ENCODE data around the gene XPOT.

Gene XPOT

GRCh38 chr12:64459394-64459891 is 55.3 kb downstream of the XPOT start:
- Histone ChIP-seq H3K4me1 (ENCODE audit: control insufficient read depth in 5 of 5, insufficient read depth in 5 of 5, low read length in 5 of 5) (peaks cover 8 to 32% (median 23%) of the 10 kb centered on the region in 5 donors), H3K27me3 (ENCODE audit: control insufficient read depth in 5 of 5, insufficient read depth in 4 of 5, low read length in 5 of 5) (no peaks in the 10 kb centered on the region), H3K36me3 (ENCODE audit: control insufficient read depth in 5 of 5, insufficient read depth in 5 of 5, low read length in 5 of 5) (peaks cover 2 to 21% (median 4%) of the 10 kb centered on the region in 5 donors), H3K4me3 (ENCODE audit: low read depth in 1 of 5, low read length in 5 of 5) (peak overlapping the region; percentile 30 to 68 (median 54)), H3K9ac (ENCODE audit: low read length in 5 of 5) (peak overlapping the region; percentile 44 to 66 (median 60)), H3K9me3 (ENCODE audit: control insufficient read depth in 5 of 5, low read length in 5 of 5) (no peaks in the 10 kb centered on the region), H3K27ac (ENCODE audit: low read depth, low read length) (peak overlapping the region; percentile 84)

GRCh38 chr12:64461634-64462414 is 57.6 kb downstream of the XPOT start:
- Histone ChIP-seq H3K4me1 (ENCODE audit: control insufficient read depth in 5 of 5, insufficient read depth in 5 of 5, low read length in 5 of 5) (peaks cover 8 to 30% (median 22%) of the 10 kb centered on the region in 5 donors), H3K9ac (ENCODE audit: low read length in 5 of 5) (peak overlapping the region in 2 of 5 donors; percentile 42 to 44), H3K4me3 (ENCODE audit: low read depth in 1 of 5, low read length in 5 of 5) (no peak overlapping the region), H3K36me3 (ENCODE audit: control insufficient read depth in 5 of 5, insufficient read depth in 5 of 5, low read length in 5 of 5) (peaks cover 12 to 30% (median 14%) of the 10 kb centered on the region in 5 donors), H3K27ac (ENCODE audit: low read depth, low read length) (peak overlapping the region; percentile 91), H3K9me3 (ENCODE audit: control insufficient read depth in 5 of 5, low read length in 5 of 5) (no peaks in the 10 kb centered on the region), H3K27me3 (ENCODE audit: control insufficient read depth in 5 of 5, insufficient read depth in 4 of 5, low read length in 5 of 5) (no peaks in the 10 kb centered on the region)

GRCh38 chr12:64466178-64466577 is 62.0 kb downstream of the XPOT start:
- Histone ChIP-seq H3K4me3 (ENCODE audit: low read depth in 1 of 5, low read length in 5 of 5) (no peak overlapping the region), H3K9me3 (ENCODE audit: control insufficient read depth in 5 of 5, low read length in 5 of 5) (no peaks in the 10 kb centered on the region), H3K4me1 (ENCODE audit: control insufficient read depth in 5 of 5, insufficient read depth in 5 of 5, low read length in 5 of 5) (peaks cover 3 to 14% (median 11%) of the 10 kb centered on the region in 5 donors), H3K27ac (ENCODE audit: low read depth, low read length) (no peak overlapping the region), H3K36me3 (ENCODE audit: control insufficient read depth in 5 of 5, insufficient read depth in 5 of 5, low read length in 5 of 5) (peaks cover 19 to 52% (median 29%) of the 10 kb centered on the region in 5 donors), H3K27me3 (ENCODE audit: control insufficient read depth in 5 of 5, insufficient read depth in 4 of 5, low read length in 5 of 5) (no peaks in the 10 kb centered on the region), H3K9ac (ENCODE audit: low read length in 5 of 5) (no peak overlapping the region)

- H3K27me3 ChIP-seq (ENCODE audit: control insufficient read depth in 5 of 5, insufficient read depth in 4 of 5, low read length in 5 of 5) = no peaks in the 10 kb centered on the region
- peaks cover 0 to 12% (median 6%) of the 10 kb centered on the region in 5 donors for H3K4me1 ChIP-seq (ENCODE audit: control insufficient read depth in 5 of 5, insufficient read depth in 5 of 5, low read length in 5 of 5)
- peak overlapping the region in 1 of 5 donors; percentile 8 for H3K9ac ChIP-seq (ENCODE audit: low read length in 5 of 5)
- H3K36me3 ChIP-seq (ENCODE audit: control insufficient read depth in 5 of 5, insufficient read depth in 5 of 5, low read length in 5 of 5) = peaks cover 23 to 61% (median 35%) of the 10 kb centered on the region in 5 donors
- no peak overlapping the region for H3K4me3 ChIP-seq (ENCODE audit: low read depth in 1 of 5, low read length in 5 of 5)
- no peak overlapping the region for H3K27ac ChIP-seq (ENCODE audit: low read depth, low read length)
- no peaks in the 10 kb centered on the region for H3K9me3 ChIP-seq (ENCODE audit: control insufficient read depth in 5 of 5, low read length in 5 of 5)
These were observed 64.8 kb downstream of the XPOT start for GRCh38 chr12:64468966-64469365.

- peaks cover 18 to 58% (median 36%) of the 10 kb centered on the region in 5 donors for H3K36me3 ChIP-seq (ENCODE audit: control insufficient read depth in 5 of 5, insufficient read depth in 5 of 5, low read length in 5 of 5)
These were observed 65.4 kb downstream of the XPOT start for GRCh38 chr12:64469455-64470142.

GRCh38 chr12:64470495-64470894 is 66.3 kb downstream of the XPOT start:
- H3K36me3 ChIP-seq (ENCODE audit: control insufficient read depth in 5 of 5, insufficient read depth in 5 of 5, low read length in 5 of 5) = peaks cover 19 to 59% (median 38%) of the 10 kb centered on the region in 5 donors
- H3K9ac ChIP-seq (ENCODE audit: low read length in 5 of 5) = no peak overlapping the region
- no peak overlapping the region for H3K27ac ChIP-seq (ENCODE audit: low read depth, low read length)

More at GRCh38 chr12:64469455-64470142, 65.4 kb downstream of the XPOT start:
- Histone ChIP-seq H3K9ac (ENCODE audit: low read length in 5 of 5) (peak overlapping the region in 1 of 5 donors; percentile 42), H3K27me3 (ENCODE audit: control insufficient read depth in 5 of 5, insufficient read depth in 4 of 5, low read length in 5 of 5) (no peaks in the 10 kb centered on the region), H3K4me3 (ENCODE audit: low read depth in 1 of 5, low read length in 5 of 5) (no peak overlapping the region), H3K9me3 (ENCODE audit: control insufficient read depth in 5 of 5, low read length in 5 of 5) (no peaks in the 10 kb centered on the region), H3K4me1 (ENCODE audit: control insufficient read depth in 5 of 5, insufficient read depth in 5 of 5, low read length in 5 of 5) (peaks cover 0 to 13% (median 7%) of the 10 kb centered on the region in 5 donors), H3K27ac (ENCODE audit: low read depth, low read length) (peak overlapping the region; percentile 52)

GRCh38 chr12:64473176-64473575 is 69.0 kb downstream of the XPOT start:
- Histone ChIP-seq H3K9me3 (ENCODE audit: control insufficient read depth in 5 of 5, low read length in 5 of 5) (peaks cover 0 to 6% (median 4%) of the 10 kb centered on the region in 5 donors), H3K4me3 (ENCODE audit: low read depth in 1 of 5, low read length in 5 of 5) (no peak overlapping the region), H3K27me3 (ENCODE audit: control insufficient read depth in 5 of 5, insufficient read depth in 4 of 5, low read length in 5 of 5) (no peaks in the 10 kb centered on the region), H3K36me3 (ENCODE audit: control insufficient read depth in 5 of 5, insufficient read depth in 5 of 5, low read length in 5 of 5) (peaks cover 22 to 49% (median 34%) of the 10 kb centered on the region in 5 donors), H3K4me1 (ENCODE audit: control insufficient read depth in 5 of 5, insufficient read depth in 5 of 5, low read length in 5 of 5) (peaks cover 0 to 13% (median 7%) of the 10 kb centered on the region in 5 donors), H3K9ac (ENCODE audit: low read length in 5 of 5) (no peak overlapping the region), H3K27ac (ENCODE audit: low read depth, low read length) (peak overlapping the region; percentile 51)

More at GRCh38 chr12:64470495-64470894, 66.3 kb downstream of the XPOT start:
- H3K9me3 ChIP-seq (ENCODE audit: control insufficient read depth in 5 of 5, low read length in 5 of 5) = no peaks in the 10 kb centered on the region
- peaks cover 0 to 13% (median 7%) of the 10 kb centered on the region in 5 donors for H3K4me1 ChIP-seq (ENCODE audit: control insufficient read depth in 5 of 5, insufficient read depth in 5 of 5, low read length in 5 of 5)
- H3K27me3 ChIP-seq (ENCODE audit: control insufficient read depth in 5 of 5, insufficient read depth in 4 of 5, low read length in 5 of 5) = no peaks in the 10 kb centered on the region
- no peak overlapping the region for H3K4me3 ChIP-seq (ENCODE audit: low read depth in 1 of 5, low read length in 5 of 5)

- Histone ChIP-seq H3K36me3 (ENCODE audit: control insufficient read depth in 5 of 5, insufficient read depth in 5 of 5, low read length in 5 of 5) (peaks cover 15 to 44% (median 29%) of the 10 kb centered on the region in 5 donors), H3K9me3 (ENCODE audit: control insufficient read depth in 5 of 5, low read length in 5 of 5) (peaks cover 0 to 6% (median 4%) of the 10 kb centered on the region in 5 donors), H3K9ac (ENCODE audit: low read length in 5 of 5) (no peak overlapping the region), H3K27me3 (ENCODE audit: control insufficient read depth in 5 of 5, insufficient read depth in 4 of 5, low read length in 5 of 5) (no peaks in the 10 kb centered on the region), H3K27ac (ENCODE audit: low read depth, low read length) (no peak overlapping the region), H3K4me3 (ENCODE audit: low read depth in 1 of 5, low read length in 5 of 5) (no peak overlapping the region), H3K4me1 (ENCODE audit: control insufficient read depth in 5 of 5, insufficient read depth in 5 of 5, low read length in 5 of 5) (peaks cover 0 to 11% (median 3%) of the 10 kb centered on the region in 5 donors)
These were observed 71.3 kb downstream of the XPOT start for GRCh38 chr12:64475518-64475917.

GRCh38 chr12:64476844-64477243 is 72.7 kb downstream of the XPOT start:
- Histone ChIP-seq H3K9me3 (ENCODE audit: control insufficient read depth in 5 of 5, low read length in 5 of 5) (peaks cover 0 to 6% (median 4%) of the 10 kb centered on the region in 5 donors), H3K27me3 (ENCODE audit: control insufficient read depth in 5 of 5, insufficient read depth in 4 of 5, low read length in 5 of 5) (no peaks in the 10 kb centered on the region), H3K9ac (ENCODE audit: low read length in 5 of 5) (no peak overlapping the region), H3K36me3 (ENCODE audit: control insufficient read depth in 5 of 5, insufficient read depth in 5 of 5, low read length in 5 of 5) (peaks cover 15 to 36% (median 25%) of the 10 kb centered on the region in 5 donors), H3K4me3 (ENCODE audit: low read depth in 1 of 5, low read length in 5 of 5) (no peak overlapping the region), H3K4me1 (ENCODE audit: control insufficient read depth in 5 of 5, insufficient read depth in 5 of 5, low read length in 5 of 5) (peaks cover 0 to 11% (median 3%) of the 10 kb centered on the region in 5 donors), H3K27ac (ENCODE audit: low read depth, low read length) (no peak overlapping the region)
